ENCODE data around the gene SFT2D2. TPM values are rescaled to one million over a fixed set of nuclear protein-coding genes. Genes with fewer than 3 reads are reported as not detected.

Gene SFT2D2
- total and polyA plus RNA-seq, 4 donors = 5.9 to 70.3 (median 33.0) TPM

DNA sequence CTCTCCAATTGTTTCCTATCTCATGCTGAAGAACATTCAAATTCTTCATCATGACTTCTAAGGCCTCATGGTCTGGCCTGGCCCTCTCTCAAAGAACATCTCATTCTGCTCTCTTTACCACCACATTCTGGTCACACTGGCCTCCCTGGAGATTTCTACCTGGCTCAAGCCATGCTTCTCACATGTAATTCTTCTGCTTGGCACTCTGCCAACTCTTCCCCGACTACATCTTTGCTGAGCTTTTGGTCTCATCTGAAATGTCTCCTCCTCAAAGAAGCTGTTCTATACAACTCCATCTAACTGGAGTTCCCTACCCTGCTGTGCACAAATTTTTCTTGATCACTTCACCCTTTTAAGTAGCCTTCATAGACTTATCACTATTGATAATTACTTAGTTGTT, 53.4 kb downstream of the SFT2D2 start:
- TF ChIP-seq, protein P1, sequence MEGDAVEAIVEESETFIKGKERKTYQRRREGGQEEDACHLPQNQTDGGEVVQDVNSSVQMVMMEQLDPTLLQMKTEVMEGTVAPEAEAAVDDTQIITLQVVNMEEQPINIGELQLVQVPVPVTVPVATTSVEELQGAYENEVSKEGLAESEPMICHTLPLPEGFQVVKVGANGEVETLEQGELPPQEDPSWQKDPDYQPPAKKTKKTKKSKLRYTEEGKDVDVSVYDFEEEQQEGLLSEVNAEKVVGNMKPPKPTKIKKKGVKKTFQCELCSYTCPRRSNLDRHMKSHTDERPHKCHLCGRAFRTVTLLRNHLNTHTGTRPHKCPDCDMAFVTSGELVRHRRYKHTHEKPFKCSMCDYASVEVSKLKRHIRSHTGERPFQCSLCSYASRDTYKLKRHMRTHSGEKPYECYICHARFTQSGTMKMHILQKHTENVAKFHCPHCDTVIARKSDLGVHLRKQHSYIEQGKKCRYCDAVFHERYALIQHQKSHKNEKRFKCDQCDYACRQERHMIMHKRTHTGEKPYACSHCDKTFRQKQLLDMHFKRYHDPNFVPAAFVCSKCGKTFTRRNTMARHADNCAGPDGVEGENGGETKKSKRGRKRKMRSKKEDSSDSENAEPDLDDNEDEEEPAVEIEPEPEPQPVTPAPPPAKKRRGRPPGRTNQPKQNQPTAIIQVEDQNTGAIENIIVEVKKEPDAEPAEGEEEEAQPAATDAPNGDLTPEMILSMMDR (IDR thresholded peaks at IDR 0.05; ENCODE audit: control extremely low read depth, extremely low read depth) = no peak
- H3K9ac ChIP-seq (ENCODE audit: insufficient read depth in 1 of 2, low read length in 2 of 2) = no peak overlapping the region
- DNase-seq = no peak
- H3K4me3 ChIP-seq = no peak overlapping the region
- ATAC-seq (ENCODE audit: insufficient read depth, low FRiP score) = no peak
- H3K9me3 ChIP-seq (ENCODE audit: control insufficient read depth in 4 of 4, insufficient read depth in 3 of 4, low read length in 3 of 4) = peaks cover 0 to 6% (median 2%) of the 10 kb centered on the region in 4 donors
- peaks cover 0 to 33% (median 0%) of the 10 kb centered on the region in 5 donors for H3K4me1 ChIP-seq (ENCODE audit: control insufficient read depth in 5 of 5, insufficient read depth in 5 of 5, low read length in 5 of 5)
- H3K27ac ChIP-seq (ENCODE audit: low read depth in 1 of 2, low read length in 1 of 2) = no peak overlapping the region
- H3K27me3 ChIP-seq (ENCODE audit: control insufficient read depth in 3 of 3, insufficient read depth in 3 of 3, low read length in 2 of 3) = no peaks in the 10 kb centered on the region
- 84 to 95% methylated on average over 1 of the region's 1 CpG for WGBS, 2 donors
- H3K36me3 ChIP-seq (ENCODE audit: control insufficient read depth in 4 of 4, insufficient read depth in 4 of 4, low read length in 4 of 4) = no peaks in the 10 kb centered on the region

DNA sequence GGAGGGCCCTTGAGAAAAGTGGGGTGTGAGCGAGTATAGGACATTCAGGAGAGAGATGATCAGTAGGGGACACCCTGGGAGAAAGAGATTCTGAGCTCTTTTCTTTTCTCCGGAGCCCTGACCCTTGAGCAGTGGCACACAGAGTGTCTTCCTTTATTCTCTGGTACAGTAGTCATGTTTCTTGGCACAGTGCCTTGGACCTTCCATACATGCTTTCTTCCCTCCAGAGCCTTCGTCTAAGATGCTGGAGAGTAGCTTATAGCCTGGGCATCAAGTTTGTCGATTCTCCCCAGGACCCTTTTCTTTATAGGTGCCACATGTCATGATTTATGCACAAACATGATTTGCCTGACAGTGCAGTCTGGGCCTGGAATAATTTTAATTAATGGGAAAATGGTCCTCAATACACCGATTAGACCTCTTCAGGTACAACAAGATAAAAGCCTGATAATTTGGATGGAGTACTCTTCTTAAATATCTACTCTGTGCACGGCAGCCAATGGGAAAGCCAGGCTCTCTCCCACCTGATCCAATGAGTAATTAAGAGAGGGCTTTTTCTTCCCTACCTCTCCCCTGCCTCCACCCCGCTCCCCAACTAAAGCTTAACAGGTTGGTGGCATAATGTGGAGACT, 54.6 kb downstream of the SFT2D2 start, which contains the start of gene TBX19:
TSS of gene TBX19 (plus strand) at position 582 of the 632 bp plus-strand sequence. CDS start 214 bp downstream, outside the sequence.
- Histone ChIP-seq H3K4me3 (no peak within 1 kb of the TSS), H3K36me3 (ENCODE audit: control insufficient read depth in 4 of 4, insufficient read depth in 4 of 4, low read length in 4 of 4) (no peaks in the 10 kb centered on the region), H3K4me1 (ENCODE audit: control insufficient read depth in 5 of 5, insufficient read depth in 5 of 5, low read length in 5 of 5) (peaks cover 0 to 33% (median 0%) of the 10 kb centered on the region in 5 donors), H3K27ac (ENCODE audit: low read depth in 1 of 2, low read length in 1 of 2) (no peak within 1 kb of the TSS), H3K9ac (ENCODE audit: insufficient read depth in 1 of 2, low read length in 2 of 2) (no peak within 1 kb of the TSS), H3K9me3 (ENCODE audit: control insufficient read depth in 4 of 4, insufficient read depth in 3 of 4, low read length in 3 of 4) (peaks cover 0 to 6% (median 1%) of the 10 kb centered on the region in 4 donors), H3K27me3 (ENCODE audit: control insufficient read depth in 3 of 3, insufficient read depth in 3 of 3, low read length in 2 of 3) (no peaks in the 10 kb centered on the region)
- WGBS, 2 donors = 86 to 89% methylated on average over 7 of the region's 7 CpGs
- TF ChIP-seq, protein P1 (IDR thresholded peaks at IDR 0.05; ENCODE audit: control extremely low read depth, extremely low read depth) = no peak
- DNase-seq (peak in 2 of 3 donors; percentile 41 to 59), ATAC-seq (ENCODE audit: insufficient read depth, low FRiP score) (no peak)

- Histone ChIP-seq H3K9me3 (ENCODE audit: control insufficient read depth in 4 of 4, insufficient read depth in 3 of 4, low read length in 3 of 4) (peaks cover 0 to 5% (median 0%) of the 10 kb centered on the region in 4 donors), H3K9ac (ENCODE audit: insufficient read depth in 1 of 2, low read length in 2 of 2) (peak overlapping the region in 1 of 2 donors; percentile 36), H3K4me3 (no peak overlapping the region), H3K36me3 (ENCODE audit: control insufficient read depth in 4 of 4, insufficient read depth in 4 of 4, low read length in 4 of 4) (no peaks in the 10 kb centered on the region), H3K27ac (ENCODE audit: low read depth in 1 of 2, low read length in 1 of 2) (no peak overlapping the region), H3K27me3 (ENCODE audit: control insufficient read depth in 3 of 3, insufficient read depth in 3 of 3, low read length in 2 of 3) (no peaks in the 10 kb centered on the region), H3K4me1 (ENCODE audit: control insufficient read depth in 5 of 5, insufficient read depth in 5 of 5, low read length in 5 of 5) (peaks cover 0 to 33% (median 0%) of the 10 kb centered on the region in 5 donors)
- TF ChIP-seq, protein P1 (IDR thresholded peaks at IDR 0.05; ENCODE audit: control extremely low read depth, extremely low read depth) = no peak
- WGBS, 2 donors = 82 to 88% methylated on average over 11 of the region's 11 CpGs
- ATAC-seq (ENCODE audit: insufficient read depth, low FRiP score) (no peak), DNase-seq (peak; percentile 22 to 92 (median 85))
These were observed 56.0 kb downstream of the SFT2D2 start for GRCh38 chr1:168281603-168282325.
